ENCODE results near the gene CCDC121.

The CCDC121 gene

GRCh38 chr2:27651056-27651455 lies 22.2 kb upstream of the CCDC121 start:
- TF ChIP-seq ZNF384 (IDR thresholded peaks at IDR 0.05) (no peak), HDGF (IDR thresholded peaks at IDR 0.05; ENCODE audit: borderline replicate concordance) (no peak), PKNOX1 (IDR thresholded peaks at IDR 0.05) (no peak), FOXA1 (IDR thresholded peaks at IDR 0.05) (no peak), LEF1 (IDR thresholded peaks at IDR 0.05; ENCODE audit: borderline replicate concordance) (no peak), NFRKB (IDR thresholded peaks at IDR 0.05) (no peak), SP1 (IDR thresholded peaks at IDR 0.05) (no peak), L3MBTL2 (conservative IDR thresholded peaks at IDR 0.05) (no peak), TARDBP (IDR thresholded peaks at IDR 0.05) (no peak)
- ChIA-PET POLR2A (no interaction called here), CTCF (interaction anchor here (0.6 kb wide), 1 partner anchor 115 kb away, joined by 4 read pairs; no protein-coding TSS in a partner anchor)
- DNase-seq (ENCODE audit: extremely low spot score) = no peak

- ChIA-PET CTCF (no interaction called here), POLR2A (interaction anchor here (0.8 to 1.8 kb wide), 2 partner anchors 9 to 16 kb away, joined by 5 read pairs; partner anchors contain the start of genes SLC4A1AP and SUPT7L)
- TF ChIP-seq NFRKB (IDR thresholded peaks at IDR 0.05) (no peak), SP1 (IDR thresholded peaks at IDR 0.05) (no peak), ARNT (IDR thresholded peaks at IDR 0.05) (no peak), TARDBP (IDR thresholded peaks at IDR 0.05) (no peak), BHLHE40 (IDR thresholded peaks at IDR 0.05; ENCODE audit: borderline replicate concordance) (no peak), FOXM1 (IDR thresholded peaks at IDR 0.05; ENCODE audit: borderline replicate concordance) (no peak)
- no peak for DNase-seq (ENCODE audit: extremely low spot score)
Measured at GRCh38 chr2:27647737-27648136, 18.9 kb upstream of the CCDC121 start.

GRCh38 chr2:27647289-27647688 lies 18.5 kb upstream of the CCDC121 start:
- POLR2A ChIA-PET = interaction anchor here (0.8 to 1.8 kb wide), 2 partner anchors 9 to 16 kb away, joined by 5 read pairs; partner anchors contain the start of genes SLC4A1AP and SUPT7L
- CTCF ChIA-PET = no interaction called here
- TF ChIP-seq CTBP1 (IDR thresholded peaks at IDR 0.05; ENCODE audit: borderline replicate concordance) = no peak
- TF ChIP-seq SP1 (IDR thresholded peaks at IDR 0.05) = no peak
- no peak for TF ChIP-seq SUZ12 (IDR thresholded peaks at IDR 0.05)
- TF ChIP-seq FOXA1 (IDR thresholded peaks at IDR 0.05) = no peak
- no peak for TF ChIP-seq L3MBTL2 (conservative IDR thresholded peaks at IDR 0.05)
- no peak for TF ChIP-seq LEF1 (IDR thresholded peaks at IDR 0.05; ENCODE audit: borderline replicate concordance)
- no peak for TF ChIP-seq ZNF384 (IDR thresholded peaks at IDR 0.05)
- TF ChIP-seq ARNT (IDR thresholded peaks at IDR 0.05) = no peak
- TF ChIP-seq HDGF (IDR thresholded peaks at IDR 0.05; ENCODE audit: borderline replicate concordance) = no peak
- TF ChIP-seq ELF4 (IDR thresholded peaks at IDR 0.05) = no peak
- TF ChIP-seq TARDBP (IDR thresholded peaks at IDR 0.05) = no peak
- TF ChIP-seq BHLHE40 (IDR thresholded peaks at IDR 0.05; ENCODE audit: borderline replicate concordance) = no peak
- no peak for TF ChIP-seq NFRKB (IDR thresholded peaks at IDR 0.05)
- no peak for TF ChIP-seq PKNOX1 (IDR thresholded peaks at IDR 0.05)
- no peak for TF ChIP-seq FOXK2 (IDR thresholded peaks at IDR 0.05)
- no peak for TF ChIP-seq FOXM1 (IDR thresholded peaks at IDR 0.05; ENCODE audit: borderline replicate concordance)
- DNase-seq (ENCODE audit: extremely low spot score) = no peak

GRCh38 chr2:27645197-27645596 lies 16.4 kb upstream of the CCDC121 start:
- no peak for DNase-seq (ENCODE audit: extremely low spot score)
- TF ChIP-seq ARNT (IDR thresholded peaks at IDR 0.05) (no peak), FOXK2 (IDR thresholded peaks at IDR 0.05) (no peak), HDGF (IDR thresholded peaks at IDR 0.05; ENCODE audit: borderline replicate concordance) (no peak), NFRKB (IDR thresholded peaks at IDR 0.05) (no peak), CTBP1 (IDR thresholded peaks at IDR 0.05; ENCODE audit: borderline replicate concordance) (no peak), FOXM1 (IDR thresholded peaks at IDR 0.05; ENCODE audit: borderline replicate concordance) (no peak), ELF4 (IDR thresholded peaks at IDR 0.05) (no peak), TARDBP (IDR thresholded peaks at IDR 0.05) (no peak), BHLHE40 (IDR thresholded peaks at IDR 0.05; ENCODE audit: borderline replicate concordance) (no peak), SUZ12 (IDR thresholded peaks at IDR 0.05) (no peak), PKNOX1 (IDR thresholded peaks at IDR 0.05) (no peak), FOXA1 (IDR thresholded peaks at IDR 0.05) (no peak)
- CTCF ChIA-PET = no interaction called here
- POLR2A ChIA-PET = interaction anchor here (1.4 kb wide), 1 partner anchor 17 kb away, joined by 3 read pairs; the partner anchor contains the start of genes CCDC121 and GPN1

- CTCF ChIA-PET = interaction anchor here (1.8 kb wide), 1 partner anchor 43 kb away, joined by 4 read pairs; no protein-coding TSS in a partner anchor
- POLR2A ChIA-PET = interaction anchor here (1.7 kb wide), 1 partner anchor 12 kb away, joined by 6 read pairs; the partner anchor contains the start of genes CCDC121 and GPN1
- DNase-seq (ENCODE audit: extremely low spot score) = no peak
- TF ChIP-seq NFRKB (IDR thresholded peaks at IDR 0.05) (no peak), HDGF (IDR thresholded peaks at IDR 0.05; ENCODE audit: borderline replicate concordance) (no peak), ELF4 (IDR thresholded peaks at IDR 0.05) (no peak), ZNF384 (IDR thresholded peaks at IDR 0.05) (no peak), BHLHE40 (IDR thresholded peaks at IDR 0.05; ENCODE audit: borderline replicate concordance) (no peak), SP1 (IDR thresholded peaks at IDR 0.05) (no peak), CTBP1 (IDR thresholded peaks at IDR 0.05; ENCODE audit: borderline replicate concordance) (no peak), ARNT (IDR thresholded peaks at IDR 0.05) (no peak), FOXM1 (IDR thresholded peaks at IDR 0.05; ENCODE audit: borderline replicate concordance) (no peak)
Measured at GRCh38 chr2:27640722-27641245, 12.0 kb upstream of the CCDC121 start.

- no peak for TF ChIP-seq SP1 (IDR thresholded peaks at IDR 0.05)
- no peak for TF ChIP-seq LEF1 (IDR thresholded peaks at IDR 0.05; ENCODE audit: borderline replicate concordance)
- TF ChIP-seq ARNT (IDR thresholded peaks at IDR 0.05) = no peak
- ChIA-PET CTCF (interaction anchor here (1.1 kb wide), 1 partner anchor 44 kb away, joined by 3 read pairs; no protein-coding TSS in a partner anchor), POLR2A (interaction anchor here (1.6 kb wide), 1 partner anchor 9 kb away, joined by 5 read pairs; no protein-coding TSS in a partner anchor)
- DNase-seq (ENCODE audit: extremely low spot score) = no peak
Measured at GRCh38 chr2:27638709-27639108, 9.9 kb upstream of the CCDC121 start.

Measured in HEK293T (cell line).